Ecto neural progenitor cell (in vitro differentiated cells): ENCODE data around the gene SCAPER.

Experiments used
- DNase-seq: peaks from one replicate; pipeline ENCODE4 v3.0.0-alpha.2; 2018; ENCODE audit warnings: low spot score

SCAPER gene

DNA sequence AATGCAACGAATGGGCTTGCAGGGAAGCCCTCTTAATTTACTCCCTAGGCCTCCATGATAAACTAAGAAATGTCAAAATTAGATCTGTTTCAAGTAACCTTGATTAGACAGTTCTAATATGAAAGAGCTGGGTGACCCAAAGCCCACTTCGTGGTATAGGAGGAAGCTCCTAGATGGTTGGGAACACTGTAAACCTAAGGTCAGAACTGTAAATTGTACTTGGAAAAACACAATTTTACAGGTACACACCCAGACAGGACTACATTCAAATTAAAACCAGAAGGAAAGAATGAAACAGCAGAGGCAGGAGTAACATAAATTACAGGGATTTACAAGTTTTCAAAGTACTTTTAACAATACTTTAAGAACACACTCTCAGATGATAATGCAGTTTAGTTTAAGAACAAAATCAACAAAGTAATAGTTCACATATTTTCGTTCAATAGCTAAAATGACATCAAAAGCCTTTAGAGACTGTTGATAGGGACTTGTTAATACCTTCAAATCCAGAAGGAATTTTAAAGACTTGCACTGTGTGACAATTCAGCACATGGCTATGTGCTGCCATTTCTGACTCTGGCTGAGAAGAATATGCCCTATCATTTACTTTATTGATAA lies 550.2 kb downstream of the SCAPER start:
- no peak for DNase-seq

GRCh38 chr15:76353903-76354302 lies 551.2 kb downstream of the SCAPER start:
- no peak for DNase-seq

DNA sequence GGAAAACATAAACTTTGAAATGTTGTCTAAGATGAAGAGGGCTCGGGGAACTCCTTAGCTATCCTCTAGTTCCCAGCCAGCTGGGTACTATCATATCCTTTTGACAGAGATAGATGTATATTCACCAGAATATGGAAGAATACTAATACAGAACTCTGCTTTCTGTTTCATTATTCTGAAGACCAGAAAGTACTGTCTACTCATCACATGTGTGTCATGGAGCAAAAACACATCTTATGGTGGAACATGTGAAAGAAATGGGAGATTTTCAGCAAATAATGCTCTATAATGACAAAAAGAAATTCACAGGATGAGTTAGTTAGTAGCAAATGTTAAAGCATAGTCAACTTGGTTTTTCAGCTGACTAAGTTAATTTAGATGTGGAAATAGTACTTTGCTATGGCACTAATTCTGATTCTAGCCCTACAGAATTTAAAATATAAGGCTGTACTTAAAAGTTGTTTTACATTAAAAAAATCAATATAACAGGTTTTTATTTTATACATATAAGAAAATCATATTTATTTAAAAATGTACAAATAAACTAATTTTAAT lies 552.0 kb downstream of the SCAPER start:
- DNase-seq, result no peak

- DNase-seq, result no peak
Measured at GRCh38 chr15:76349301-76350070, 555.7 kb downstream of the SCAPER start.

DNA sequence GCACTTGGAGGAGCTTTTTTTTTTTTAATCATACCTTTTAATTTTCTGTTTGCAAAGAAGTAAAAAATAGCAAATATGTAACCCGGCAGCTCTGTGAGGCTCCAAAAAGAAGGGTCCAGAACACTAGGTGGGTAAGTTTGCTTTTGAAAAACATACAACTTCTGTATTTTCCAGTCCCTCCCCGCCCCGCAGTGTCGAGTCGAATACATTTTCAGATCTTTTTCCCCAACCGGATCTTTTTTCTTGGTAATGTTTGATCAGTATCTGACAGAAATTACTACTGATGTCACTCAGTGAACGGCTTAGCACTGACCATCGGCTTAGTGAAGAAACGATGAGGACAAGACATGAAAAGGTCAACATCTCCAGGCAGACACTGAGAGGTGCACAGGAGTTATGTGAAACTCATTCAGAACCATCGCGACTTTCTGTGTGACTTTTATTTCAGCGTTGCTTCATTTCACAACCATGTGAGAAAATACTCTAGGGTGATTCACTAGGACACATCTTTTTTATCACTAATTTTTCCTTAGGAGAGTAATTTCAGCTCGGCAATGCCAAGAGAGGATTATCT lies 557.6 kb downstream of the SCAPER start:
- DNase-seq, result no peak

GRCh38 chr15:76346669-76347481 lies 558.3 kb downstream of the SCAPER start:
- peak; percentile 74 for DNase-seq

GRCh38 chr15:76345880-76346668 lies 559.1 kb downstream of the SCAPER start:
- peak; percentile 65 for DNase-seq

DNA sequence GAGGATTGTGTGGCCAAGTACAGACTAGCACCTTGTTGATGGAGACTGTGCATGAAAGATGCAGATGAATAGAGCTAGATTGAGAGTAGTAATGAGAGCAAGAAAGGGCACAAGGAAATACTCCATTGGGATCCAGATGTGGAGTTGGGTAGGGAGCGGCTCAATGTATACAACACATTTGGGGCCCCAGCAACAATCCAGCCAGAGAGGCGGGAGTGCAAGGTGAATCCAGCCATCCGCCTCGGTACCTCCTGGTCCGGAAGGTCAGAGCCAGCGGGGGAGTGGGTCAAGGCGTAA lies 559.6 kb downstream of the SCAPER start:
- DNase-seq, result no peak

GRCh38 chr15:76344893-76345582 lies 560.1 kb downstream of the SCAPER start:
- no peak for DNase-seq

- DNase-seq, result no peak
Measured at GRCh38 chr15:76343313-76343996, 561.7 kb downstream of the SCAPER start.

- peak; percentile 62 for DNase-seq
Measured at GRCh38 chr15:76342382-76343201, 562.5 kb downstream of the SCAPER start.

DNA sequence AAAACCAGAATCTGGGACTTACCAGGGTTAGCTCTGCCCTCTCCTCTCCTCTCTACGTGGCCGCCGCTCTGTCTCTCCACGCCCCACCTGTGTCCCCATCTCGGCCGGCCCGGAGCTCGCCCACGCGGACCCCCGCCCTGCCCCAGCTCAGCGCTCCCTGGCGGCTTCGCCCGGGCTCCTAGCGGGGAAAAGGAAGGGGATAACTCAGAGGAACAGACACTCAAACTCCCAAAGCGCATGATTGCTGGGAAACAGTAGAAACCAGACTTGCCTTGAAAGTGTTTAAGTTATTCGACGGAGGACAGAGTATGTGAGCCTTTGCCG lies 563.1 kb downstream of the SCAPER start:
- DNase-seq, result peak; percentile 67

DNA sequence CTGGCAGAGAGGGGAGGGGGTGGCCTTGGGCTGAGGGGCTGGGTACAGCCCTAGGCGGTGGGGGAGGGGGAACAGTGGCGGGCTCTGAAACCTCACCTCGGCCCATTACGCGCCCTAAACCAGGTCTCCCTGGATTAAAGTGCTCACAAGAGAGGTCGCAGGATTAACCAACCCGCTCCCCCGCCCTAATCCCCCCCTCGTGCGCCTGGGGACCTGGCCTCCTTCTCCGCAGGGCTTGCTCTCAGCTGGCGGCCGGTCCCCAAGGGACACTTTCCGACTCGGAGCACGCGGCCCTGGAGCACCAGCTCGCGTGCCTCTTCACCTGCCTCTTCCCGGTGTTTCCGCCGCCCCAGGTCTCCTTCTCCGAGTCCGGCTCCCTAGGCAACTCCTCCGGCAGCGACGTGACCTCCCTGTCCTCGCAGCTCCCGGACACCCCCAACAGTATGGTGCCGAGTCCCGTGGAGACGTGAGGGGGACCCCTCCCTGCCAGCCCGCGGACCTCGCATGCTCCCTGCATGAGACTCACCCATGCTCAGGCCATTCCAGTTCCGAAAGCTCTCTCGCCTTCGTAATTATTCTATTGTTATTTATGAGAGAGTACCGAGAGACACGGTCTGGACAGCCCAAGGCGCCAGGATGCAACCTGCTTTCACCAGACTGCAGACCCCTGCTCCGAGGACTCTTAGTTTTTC lies 563.6 kb downstream of the SCAPER start:
- peak; percentile 66 for DNase-seq

GRCh38 chr15:76340803-76341365 lies 564.3 kb downstream of the SCAPER start:
- DNase-seq, result peak; percentile 77

GRCh38 chr15:76340198-76340802 lies 564.8 kb downstream of the SCAPER start:
- peak; percentile 73 for DNase-seq

DNA sequence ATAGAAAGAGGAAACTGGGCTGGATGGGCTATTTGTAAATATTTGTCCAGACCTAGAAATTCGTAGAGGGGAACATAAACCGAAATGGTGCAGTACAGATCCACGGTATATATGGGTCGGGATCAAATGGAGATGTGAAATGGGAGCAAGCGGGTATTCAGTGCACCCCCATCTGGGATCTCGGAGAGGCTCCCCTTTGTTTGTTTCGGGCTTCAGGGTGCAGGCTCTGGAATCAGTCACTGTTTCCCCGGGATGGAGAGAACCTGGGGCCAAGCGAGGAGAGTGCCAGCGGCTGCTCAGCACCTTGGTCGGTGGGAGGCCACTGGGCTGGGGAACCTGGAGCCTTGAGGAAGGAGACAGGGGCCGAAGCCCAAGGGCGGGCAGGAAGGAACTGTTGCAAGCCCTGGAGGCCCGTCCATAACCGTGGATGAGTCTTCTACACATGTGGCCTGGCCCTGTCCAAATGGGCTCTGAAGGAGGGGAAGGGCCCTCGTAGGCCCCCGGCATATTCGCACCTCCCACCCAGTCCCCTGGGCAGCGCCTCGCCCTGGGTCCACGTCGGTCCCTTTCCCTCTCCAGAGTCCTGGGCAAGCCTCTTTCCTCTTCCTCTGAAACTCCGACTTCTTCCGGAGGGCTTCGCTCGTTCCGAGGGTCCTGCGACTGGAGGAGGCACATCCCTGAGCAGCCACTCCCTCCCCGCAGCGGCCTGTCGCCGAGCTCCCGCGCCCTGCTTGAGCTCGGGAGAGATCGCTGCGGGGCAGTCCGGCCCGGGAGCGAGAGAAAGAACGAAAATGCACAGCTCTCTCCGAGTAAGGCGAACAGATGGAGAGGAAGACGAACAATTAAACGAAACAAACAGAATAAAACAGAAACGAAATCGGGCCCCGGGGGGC lies 565.6 kb downstream of the SCAPER start:
- peak; percentile 68 for DNase-seq
